22Rv1 (cell line): ENCODE results near the gene PTPRB.

Source experiments
- ZFX ChIP-seq: fragments of 450-650 bp; IDR thresholded peaks from 2 replicates; pipeline ENCODE4 v1.6.1; 2017; ENCODE audit warnings: antibody characterized with exemption, borderline replicate concordance
- TF ChIP-seq, protein P1 (sequence below): fragments of 450-650 bp; IDR thresholded peaks from 2 replicates; pipeline ENCODE4 v1.5.1; 2017; ENCODE audit warnings: mild to moderate bottlenecking

DNA sequence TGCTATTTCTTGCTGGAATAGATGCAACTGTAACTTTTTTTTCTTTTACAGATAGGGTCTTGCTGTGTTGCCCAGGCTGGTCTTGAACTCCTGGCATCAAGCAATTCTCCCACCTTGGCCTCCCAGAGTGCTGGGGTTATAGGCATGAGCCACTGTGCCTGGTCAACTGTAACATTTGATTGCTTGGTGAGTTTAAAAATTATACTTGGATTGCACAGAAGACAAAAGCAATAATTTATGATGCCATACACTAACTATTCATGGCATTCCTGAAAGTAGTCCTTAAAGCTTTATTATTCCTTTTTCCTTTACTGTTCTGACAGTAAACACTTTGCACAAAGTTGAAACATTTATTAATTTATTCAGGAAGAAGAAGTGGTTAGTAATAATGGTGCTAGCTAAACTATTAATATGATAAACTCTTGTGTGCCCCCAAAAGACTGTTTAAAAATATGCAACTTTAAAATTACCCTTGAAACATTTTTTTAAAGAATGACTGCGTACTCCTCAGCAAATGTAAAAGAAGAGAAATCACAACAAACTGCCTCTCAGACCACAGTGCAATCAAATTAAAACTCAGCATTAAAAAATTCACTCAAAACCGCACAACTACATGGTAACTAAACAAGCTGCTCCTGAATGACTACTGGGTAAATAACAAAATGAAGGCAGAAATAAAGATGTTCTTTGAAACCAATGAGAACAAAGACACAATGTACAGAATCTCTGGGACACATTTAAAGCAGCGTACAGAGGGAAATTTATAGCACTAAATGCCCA is 8.3 kb downstream of the PTPRB start:
- TF ChIP-seq, protein P1, sequence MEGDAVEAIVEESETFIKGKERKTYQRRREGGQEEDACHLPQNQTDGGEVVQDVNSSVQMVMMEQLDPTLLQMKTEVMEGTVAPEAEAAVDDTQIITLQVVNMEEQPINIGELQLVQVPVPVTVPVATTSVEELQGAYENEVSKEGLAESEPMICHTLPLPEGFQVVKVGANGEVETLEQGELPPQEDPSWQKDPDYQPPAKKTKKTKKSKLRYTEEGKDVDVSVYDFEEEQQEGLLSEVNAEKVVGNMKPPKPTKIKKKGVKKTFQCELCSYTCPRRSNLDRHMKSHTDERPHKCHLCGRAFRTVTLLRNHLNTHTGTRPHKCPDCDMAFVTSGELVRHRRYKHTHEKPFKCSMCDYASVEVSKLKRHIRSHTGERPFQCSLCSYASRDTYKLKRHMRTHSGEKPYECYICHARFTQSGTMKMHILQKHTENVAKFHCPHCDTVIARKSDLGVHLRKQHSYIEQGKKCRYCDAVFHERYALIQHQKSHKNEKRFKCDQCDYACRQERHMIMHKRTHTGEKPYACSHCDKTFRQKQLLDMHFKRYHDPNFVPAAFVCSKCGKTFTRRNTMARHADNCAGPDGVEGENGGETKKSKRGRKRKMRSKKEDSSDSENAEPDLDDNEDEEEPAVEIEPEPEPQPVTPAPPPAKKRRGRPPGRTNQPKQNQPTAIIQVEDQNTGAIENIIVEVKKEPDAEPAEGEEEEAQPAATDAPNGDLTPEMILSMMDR, result no peak
- TF ChIP-seq ZFX, result no peak
